Measurements from ENCODE around the gene IQGAP3.

DNA sequence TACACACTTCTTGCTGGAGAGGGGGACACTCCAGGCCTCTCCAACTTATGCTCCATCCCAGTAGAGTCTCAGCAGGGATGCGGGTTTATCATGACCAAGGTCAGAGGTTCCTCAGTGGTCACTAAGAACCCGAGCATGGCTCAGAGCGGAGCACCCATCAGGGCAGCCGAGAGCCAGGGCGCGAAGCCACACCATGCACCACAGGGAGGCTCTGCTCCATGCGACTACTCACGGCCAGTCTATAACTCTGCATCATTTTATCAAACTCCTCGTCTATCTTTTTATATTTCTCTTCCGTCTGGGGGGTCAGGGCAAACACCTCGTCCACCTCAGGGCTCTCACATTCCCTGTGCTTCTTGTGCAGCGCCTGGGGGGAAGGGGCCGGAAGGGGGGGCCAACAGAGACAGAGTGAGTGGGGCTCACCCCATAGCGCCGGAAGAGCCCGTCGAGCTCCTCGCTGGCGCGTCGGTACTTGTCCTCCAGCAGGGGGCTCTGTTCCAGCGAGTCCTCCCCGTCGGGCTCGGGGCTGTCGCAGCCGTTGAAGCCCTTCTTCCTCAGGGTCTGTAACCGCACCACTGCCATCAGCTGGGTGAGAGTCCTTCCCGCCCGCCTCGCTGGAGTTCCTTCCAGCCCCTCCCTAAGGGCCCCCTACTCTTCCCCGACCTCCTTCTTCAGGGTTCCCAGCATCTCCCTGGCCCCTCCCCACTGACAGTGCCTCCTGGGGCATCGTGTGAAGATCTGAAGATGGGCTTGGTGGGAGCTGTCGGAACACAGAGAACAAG, 91.8 kb downstream of the IQGAP3 start:
- TF ChIP-seq, protein P1, sequence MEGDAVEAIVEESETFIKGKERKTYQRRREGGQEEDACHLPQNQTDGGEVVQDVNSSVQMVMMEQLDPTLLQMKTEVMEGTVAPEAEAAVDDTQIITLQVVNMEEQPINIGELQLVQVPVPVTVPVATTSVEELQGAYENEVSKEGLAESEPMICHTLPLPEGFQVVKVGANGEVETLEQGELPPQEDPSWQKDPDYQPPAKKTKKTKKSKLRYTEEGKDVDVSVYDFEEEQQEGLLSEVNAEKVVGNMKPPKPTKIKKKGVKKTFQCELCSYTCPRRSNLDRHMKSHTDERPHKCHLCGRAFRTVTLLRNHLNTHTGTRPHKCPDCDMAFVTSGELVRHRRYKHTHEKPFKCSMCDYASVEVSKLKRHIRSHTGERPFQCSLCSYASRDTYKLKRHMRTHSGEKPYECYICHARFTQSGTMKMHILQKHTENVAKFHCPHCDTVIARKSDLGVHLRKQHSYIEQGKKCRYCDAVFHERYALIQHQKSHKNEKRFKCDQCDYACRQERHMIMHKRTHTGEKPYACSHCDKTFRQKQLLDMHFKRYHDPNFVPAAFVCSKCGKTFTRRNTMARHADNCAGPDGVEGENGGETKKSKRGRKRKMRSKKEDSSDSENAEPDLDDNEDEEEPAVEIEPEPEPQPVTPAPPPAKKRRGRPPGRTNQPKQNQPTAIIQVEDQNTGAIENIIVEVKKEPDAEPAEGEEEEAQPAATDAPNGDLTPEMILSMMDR (conservative IDR thresholded peaks at IDR 0.05; ENCODE audit: low read depth in 2 of 2) = peak; percentile 70 to 88
- TF ChIP-seq CREB1 (CRISPR knock-in tag; IDR thresholded peaks at IDR 0.05; ENCODE audit: low read depth) (0 out of 2 replicates have a peak, but pooled peaks have one; percentile 15), POLR2AphosphoS5 (IDR thresholded peaks at IDR 0.05; ENCODE audit: low read depth) (no peak)

Data from GM23338 (cell line).